CD4-positive, alpha-beta T cell (primary cell): Measurements from ENCODE around the gene PPP1R37. TPM values are rescaled to one million over a fixed set of nuclear protein-coding genes. Genes with fewer than 3 reads are reported as not detected.
A peak's percentile ranks its signal among the peaks of the same experiment; 100 is the strongest.

ENCODE experiments used
- ATAC-seq: fragments of 200-7000 bp; cut with Tn5 transposase; one replicate; pipeline ENCODE4 v1.10.0; 2022; ENCODE audit warnings: mild to moderate bottlenecking; ENCODE audit not compliant: poor library complexity
- CTCF ChIA-PET: fragments of 350-600 bp; sonication (Branson Sonifier 250); formaldehyde crosslinking; loops from one replicate; lab custom pipeline; 2021; ENCODE audit warnings: antibody characterized with exemption, inconsistent platforms; lab: Charles Lee
- POLR2A ChIA-PET: fragments of 350-600 bp; sonication (Branson Sonifier 250); formaldehyde crosslinking; loops from one replicate; lab custom pipeline; 2021; ENCODE audit warnings: antibody characterized with exemption, inconsistent platforms; lab: Charles Lee
- DNase-seq, 14 experiments: peaks; one replicate each; pipeline ENCODE4 v3.0.0-alpha.2; 2013 to 2020; ENCODE audit warnings: mixed read lengths in 2 of 14
- H3K27ac ChIP-seq, 2 donors: one replicate each; pipeline versions ENCODE4 v1.5.1 to v1.7.0; 2013; ENCODE audit warnings: low read length in 2 of 2, low read depth in 1 of 2, mild to moderate bottlenecking in 1 of 2
- H3K27me3 ChIP-seq, 2 experiments: 1 replicate in 1 of 2; 2 replicates in 1 of 2; pipeline versions ENCODE4 v1.6.1 to v1.7.0; 2013; ENCODE audit warnings: low read length in 2 of 2, control low read depth in 1 of 2, mild to moderate bottlenecking in 1 of 2, moderate library complexity in 1 of 2; ENCODE audit not compliant: insufficient read depth in 2 of 2, control insufficient read depth in 1 of 2
- H3K36me3 ChIP-seq: one replicate; pipeline ENCODE4 v1.6.1; 2013; ENCODE audit warnings: low read length, control low read depth; ENCODE audit not compliant: insufficient read depth
- H3K4me1 ChIP-seq: one replicate; pipeline ENCODE4 v1.6.1; 2013; ENCODE audit warnings: low read length, control low read depth; ENCODE audit not compliant: insufficient read depth
- H3K4me3 ChIP-seq: one replicate; pipeline ENCODE4 v1.5.1; 2013; ENCODE audit warnings: mild to moderate bottlenecking, low read length, moderate library complexity
- H3K9me3 ChIP-seq, 2 experiments: 1 replicate in 1 of 2; 2 replicates in 1 of 2; pipeline versions ENCODE4 v1.6.1 to v1.7.0; 2013; ENCODE audit warnings: low read length in 2 of 2, mild to moderate bottlenecking in 2 of 2, control low read depth in 1 of 2, moderate library complexity in 1 of 2; ENCODE audit not compliant: control insufficient read depth in 1 of 2, insufficient read depth in 1 of 2
- H3K27ac Mint-ChIP-seq: one replicate; pipeline ENCODE4 v1.8.0; 2020; ENCODE audit warnings: mixed read lengths
- H3K27me3 Mint-ChIP-seq: one replicate; pipeline ENCODE4 v1.8.0; 2021; ENCODE audit warnings: mixed read lengths
- H3K36me3 Mint-ChIP-seq: one replicate; pipeline ENCODE4 v1.8.0; 2021; ENCODE audit warnings: low read depth, mixed read lengths
- H3K4me1 Mint-ChIP-seq: one replicate; pipeline ENCODE4 v1.8.0; 2021; ENCODE audit warnings: low read depth, mixed read lengths
- H3K4me3 Mint-ChIP-seq: one replicate; pipeline ENCODE4 v1.8.0; 2020; ENCODE audit warnings: mild to moderate bottlenecking, mixed read lengths
- H3K9me3 Mint-ChIP-seq: one replicate; pipeline ENCODE4 v1.8.0; 2020; ENCODE audit warnings: mixed read lengths
- intact Hi-C, 2 experiments: fragments of 100-400 bp; cut with DNase I in 1 of 2; cut with micrococcal nuclease in 1 of 2; formaldehyde crosslinking; loops; one replicate each; pipeline versions ENCODE4 v1.15.1 to v1.9.0; 2023 to 2025; cut with DNase I, micrococcal nuclease
- total RNA-seq, 174 experiments: library from RNA in 2 of 174; stranded (reverse) in 2 of 174; gene quantifications; one replicate each; pipeline ENCODE4 v1.2.3 and lab custom pipeline; 2021 to 2026
- TF ChIP-seq, protein P1 (sequence below): fragments of 200-600 bp; IDR thresholded peaks from one replicate; pipeline ENCODE4 v1.8.0; 2022; ENCODE audit warnings: antibody characterized with exemption, mild to moderate bottlenecking

The PPP1R37 gene
- total RNA-seq, 2 experiments from 2014 or later = 17.2 to 19.6 TPM

DNA sequence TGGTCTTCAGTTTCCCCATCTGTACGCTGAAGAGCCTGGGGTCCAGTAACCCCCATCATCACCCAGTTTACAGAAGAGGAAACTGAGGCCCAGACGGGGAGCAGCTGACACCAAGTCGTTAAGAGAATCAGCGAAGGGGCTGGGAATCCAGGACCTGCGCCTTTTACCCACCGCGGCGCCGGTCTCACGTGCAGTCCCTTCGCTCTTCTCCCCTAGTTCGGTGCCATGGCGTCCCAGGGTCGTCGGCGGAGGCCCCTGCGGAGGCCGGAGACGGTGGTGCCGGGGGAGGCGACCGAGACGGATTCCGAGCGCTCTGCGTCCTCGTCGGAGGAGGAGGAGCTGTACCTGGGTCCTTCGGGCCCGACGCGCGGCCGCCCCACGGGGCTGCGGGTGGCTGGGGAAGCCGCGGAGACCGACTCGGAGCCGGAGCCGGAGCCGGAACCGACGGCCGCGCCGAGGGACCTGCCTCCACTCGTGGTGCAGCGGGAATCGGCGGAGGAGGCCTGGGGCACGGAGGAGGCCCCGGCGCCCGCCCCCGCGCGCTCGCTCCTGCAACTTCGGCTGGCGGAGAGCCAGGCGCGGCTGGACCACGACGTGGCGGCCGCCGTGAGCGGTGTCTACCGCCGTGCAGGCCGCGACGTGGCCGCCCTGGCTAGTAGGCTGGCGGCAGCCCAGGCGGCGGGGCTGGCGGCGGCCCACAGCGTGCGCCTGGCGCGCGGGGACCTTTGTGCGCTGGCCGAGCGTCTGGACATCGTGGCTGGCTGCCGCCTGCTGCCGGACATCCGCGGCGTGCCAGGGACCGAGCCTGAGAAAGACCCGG is 86.3 kb downstream of the PPP1R37 start:
- Mint-ChIP-seq H3K9me3 (no peaks in the 10 kb centered on the region), H3K27me3 (no peaks in the 10 kb centered on the region), H3K27ac (peak overlapping the region; percentile 84), H3K4me1 (peaks cover 42% of the 10 kb centered on the region), H3K4me3 (peak overlapping the region; percentile 87), H3K36me3 (peaks cover 15% of the 10 kb centered on the region)
- Histone ChIP-seq H3K27me3 (no peaks in the 10 kb centered on the region), H3K9me3 (no peaks in the 10 kb centered on the region), H3K36me3 (peaks cover 18% of the 10 kb centered on the region), H3K27ac (peak overlapping the region; percentile 83 to 86), H3K4me3 (peak overlapping the region; percentile 93), H3K4me1 (peaks cover 49% of the 10 kb centered on the region)
- TF ChIP-seq, protein P1, sequence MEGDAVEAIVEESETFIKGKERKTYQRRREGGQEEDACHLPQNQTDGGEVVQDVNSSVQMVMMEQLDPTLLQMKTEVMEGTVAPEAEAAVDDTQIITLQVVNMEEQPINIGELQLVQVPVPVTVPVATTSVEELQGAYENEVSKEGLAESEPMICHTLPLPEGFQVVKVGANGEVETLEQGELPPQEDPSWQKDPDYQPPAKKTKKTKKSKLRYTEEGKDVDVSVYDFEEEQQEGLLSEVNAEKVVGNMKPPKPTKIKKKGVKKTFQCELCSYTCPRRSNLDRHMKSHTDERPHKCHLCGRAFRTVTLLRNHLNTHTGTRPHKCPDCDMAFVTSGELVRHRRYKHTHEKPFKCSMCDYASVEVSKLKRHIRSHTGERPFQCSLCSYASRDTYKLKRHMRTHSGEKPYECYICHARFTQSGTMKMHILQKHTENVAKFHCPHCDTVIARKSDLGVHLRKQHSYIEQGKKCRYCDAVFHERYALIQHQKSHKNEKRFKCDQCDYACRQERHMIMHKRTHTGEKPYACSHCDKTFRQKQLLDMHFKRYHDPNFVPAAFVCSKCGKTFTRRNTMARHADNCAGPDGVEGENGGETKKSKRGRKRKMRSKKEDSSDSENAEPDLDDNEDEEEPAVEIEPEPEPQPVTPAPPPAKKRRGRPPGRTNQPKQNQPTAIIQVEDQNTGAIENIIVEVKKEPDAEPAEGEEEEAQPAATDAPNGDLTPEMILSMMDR = no peak
- intact Hi-C loops = loop anchor here (1.0 to 10.0 kb wide), 6 partner anchors 73 to 724 kb away; partner anchors contain the start of genes TOMM40 (in 2 of the 2), GEMIN7 (in 1 of the 2), MARK4 (in 1 of the 2) and MYPOP (in 1 of the 2)
- DNase-seq (peak in 10 of 14 experiments; percentile 18 to 73 (median 32)), ATAC-seq (no peak)
- CTCF ChIA-PET = interaction anchor here (0.9 to 1.9 kb wide), 6 partner anchors 8 to 409 kb away, joined by 3 to 7 read pairs (median 4); partner anchors contain the start of gene PPP1R37
- POLR2A ChIA-PET = interaction anchor here (0.9 to 2.8 kb wide), 13 partner anchors 8 to 538 kb away, joined by 3 to 81 read pairs (median 9); partner anchors contain the start of genes CLASRP, CLPTM1, PPP1R37 and RELB

DNA sequence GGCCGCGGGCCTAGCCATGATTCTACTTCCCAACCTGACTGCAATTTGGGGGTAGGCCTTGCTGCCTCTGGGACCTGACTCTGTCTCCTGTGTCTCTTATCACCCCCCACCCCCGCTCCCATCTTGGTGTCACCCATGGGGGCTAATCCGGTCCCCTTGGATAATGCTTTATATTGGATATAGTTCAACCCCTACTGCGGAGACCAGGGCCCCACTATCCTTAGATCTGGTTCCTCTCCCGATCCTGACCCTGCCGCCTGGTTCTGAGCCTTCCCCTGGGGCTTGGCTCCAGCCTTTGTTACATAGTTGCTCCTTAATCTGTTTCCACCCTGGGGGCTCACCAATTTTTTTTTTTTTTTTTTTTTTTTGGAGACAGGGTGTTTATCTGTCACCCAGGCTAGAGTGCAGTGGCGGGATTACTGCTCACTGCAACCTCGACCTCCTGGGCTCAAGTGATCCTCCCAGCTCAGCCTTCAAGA is 87.0 kb downstream of the PPP1R37 start:
- H3K27me3 Mint-ChIP-seq = no peaks in the 10 kb centered on the region
- ChIA-PET CTCF (interaction anchor here (0.9 to 1.0 kb wide), 2 partner anchors 15 to 69 kb away, joined by 3 to 4 read pairs; no protein-coding TSS in a partner anchor), POLR2A (interaction anchor here (1.6 to 2.8 kb wide), 5 partner anchors 27 to 179 kb away, joined by 4 to 81 read pairs (median 31); partner anchors contain the start of genes PPP1R37 and RELB)
- Histone ChIP-seq H3K4me1 (peaks cover 54% of the 10 kb centered on the region), H3K9me3 (no peaks in the 10 kb centered on the region), H3K27ac (no peak overlapping the region), H3K36me3 (peaks cover 18% of the 10 kb centered on the region), H3K27me3 (no peaks in the 10 kb centered on the region), H3K4me3 (peak overlapping the region; percentile 30)
- H3K9me3 Mint-ChIP-seq = no peaks in the 10 kb centered on the region
- peaks cover 15% of the 10 kb centered on the region for H3K36me3 Mint-ChIP-seq
- peak overlapping the region; percentile 16 for H3K27ac Mint-ChIP-seq
- TF ChIP-seq, protein P1 = no peak
- ATAC-seq (no peak), DNase-seq (no peak)
- H3K4me1 Mint-ChIP-seq = peaks cover 43% of the 10 kb centered on the region
- intact Hi-C loops = loop anchor here (1.0 to 10.0 kb wide), 8 partner anchors 72 to 725 kb away; partner anchors contain the start of genes MYPOP (in 2 of the 2), TOMM40 (in 2 of the 2), GEMIN7 (in 1 of the 2) and MARK4 (in 1 of the 2)
- peak overlapping the region; percentile 83 for H3K4me3 Mint-ChIP-seq

DNA sequence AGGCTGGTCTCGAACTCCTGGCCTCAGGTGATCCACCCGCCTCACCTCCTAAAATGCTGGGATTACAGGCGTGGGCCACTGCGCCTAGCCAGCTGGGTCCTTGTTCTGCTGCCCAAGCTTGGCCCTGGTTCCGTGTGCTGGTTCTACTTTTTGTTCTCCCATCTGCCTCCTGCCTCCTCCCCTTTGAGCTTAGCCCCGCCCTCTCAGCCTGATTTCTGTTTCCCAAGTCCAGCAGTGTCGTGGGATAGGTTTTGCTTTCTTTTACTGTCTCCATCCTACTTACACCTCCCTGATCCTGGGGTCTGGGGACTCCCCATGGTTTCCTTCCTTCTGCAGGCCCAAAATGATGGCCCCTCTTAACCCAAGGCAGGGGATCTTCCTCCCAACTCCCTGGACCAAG is 88.0 kb downstream of the PPP1R37 start:
- TF ChIP-seq, protein P1 = no peak
- intact Hi-C loops = loop anchor here in 1 of 2 experiments (2.0 to 10.0 kb wide), 2 partner anchors 144 to 724 kb away; partner anchors contain the start of gene MYPOP
- Histone ChIP-seq H3K9me3 (no peaks in the 10 kb centered on the region), H3K4me3 (no peak overlapping the region), H3K36me3 (peaks cover 18% of the 10 kb centered on the region), H3K4me1 (peaks cover 56% of the 10 kb centered on the region), H3K27me3 (no peaks in the 10 kb centered on the region), H3K27ac (no peak overlapping the region)
- CTCF ChIA-PET = interaction anchor here (1.0 kb wide), 1 partner anchor 68 kb away, joined by 3 read pairs; no protein-coding TSS in a partner anchor
- Mint-ChIP-seq H3K27ac (peak overlapping the region; percentile 52), H3K4me3 (peak overlapping the region; percentile 85), H3K27me3 (no peaks in the 10 kb centered on the region), H3K9me3 (no peaks in the 10 kb centered on the region), H3K4me1 (peaks cover 42% of the 10 kb centered on the region), H3K36me3 (peaks cover 15% of the 10 kb centered on the region)
- ATAC-seq (no peak), DNase-seq (peak in 1 of 14 experiments; percentile 26)
- POLR2A ChIA-PET = no interaction called here
